ENCODE data around the gene RNF181.
"Not testable (repeated sequence)": the region's sequence is repeated elsewhere in the genome, so short reads cannot be mapped to it uniquely, and the experiment has no call there.

Gene RNF181

GRCh38 chr2:85595301-85596025 lies at the start of gene RNF181:
RNF181 (plus strand) TSS chr2:85595745; CDS start chr2:85595764, 19 bp downstream.
- peak; percentile 99 for DNase-seq (ENCODE audit: low spot score)

- DNase-seq (ENCODE audit: low spot score): no peak
Observed at GRCh38 chr2:85545780-85546240, 49.7 kb upstream of the RNF181 start.

GRCh38 chr2:85547089-85547858 lies 48.3 kb upstream of the RNF181 start:
- no peak for DNase-seq (ENCODE audit: low spot score)

- DNase-seq (ENCODE audit: low spot score): peak; percentile 33
Observed at GRCh38 chr2:85547859-85548607, 47.5 kb upstream of the RNF181 start.

GRCh38 chr2:85548608-85548900 lies 47.0 kb upstream of the RNF181 start:
- DNase-seq (ENCODE audit: low spot score): no peak

GRCh38 chr2:85549095-85549494 lies 46.5 kb upstream of the RNF181 start:
- no peak for DNase-seq (ENCODE audit: low spot score)

- DNase-seq (ENCODE audit: low spot score): no peak
Observed at GRCh38 chr2:85549826-85550225, 45.7 kb upstream of the RNF181 start.

- DNase-seq (ENCODE audit: low spot score): no peak
Observed at GRCh38 chr2:85550486-85550885, 45.1 kb upstream of the RNF181 start.

GRCh38 chr2:85551698-85552678 lies 43.6 kb upstream of the RNF181 start:
- peak; percentile 81 for DNase-seq (ENCODE audit: low spot score)

GRCh38 chr2:85553184-85553583 lies 42.4 kb upstream of the RNF181 start:
- no peak for DNase-seq (ENCODE audit: low spot score)

- DNase-seq (ENCODE audit: low spot score): no peak
Observed at GRCh38 chr2:85554980-85555612, 40.4 kb upstream of the RNF181 start.

GRCh38 chr2:85557130-85557529 lies 38.4 kb upstream of the RNF181 start:
- no peak for DNase-seq (ENCODE audit: low spot score)

GRCh38 chr2:85558160-85558559 lies 37.4 kb upstream of the RNF181 start:
- no peak for DNase-seq (ENCODE audit: low spot score)

GRCh38 chr2:85560403-85560726 lies 35.2 kb upstream of the RNF181 start:
- not testable (repeated sequence) for DNase-seq (ENCODE audit: low spot score)

- DNase-seq (ENCODE audit: low spot score): no peak
Observed at GRCh38 chr2:85560812-85561279, 34.7 kb upstream of the RNF181 start.

- peak; percentile 96 for DNase-seq (ENCODE audit: low spot score)
Observed at GRCh38 chr2:85561280-85562212, 34.0 kb upstream of the RNF181 start, which contains the start of gene GGCX. GGCX (minus strand) TSS chr2:85561493; CDS start chr2:85561428, 65 bp downstream.

- no peak for DNase-seq (ENCODE audit: low spot score)
Observed at GRCh38 chr2:85564144-85564563, 31.4 kb upstream of the RNF181 start.

GRCh38 chr2:85566265-85566664 lies 29.3 kb upstream of the RNF181 start:
- no peak for DNase-seq (ENCODE audit: low spot score)

- DNase-seq (ENCODE audit: low spot score): no peak
Observed at GRCh38 chr2:85575739-85576138, 19.8 kb upstream of the RNF181 start.

GRCh38 chr2:85577063-85577385 lies 18.5 kb upstream of the RNF181 start:
- DNase-seq (ENCODE audit: low spot score): no peak

Measured in SW480 (cell line).